Measurements from ENCODE around the gene USP21.
A peak's percentile ranks its signal among the peaks of the same experiment; 100 is the strongest.

- TF ChIP-seq CTCF (IDR thresholded peaks at IDR 0.05) (peak in 1 of 5 experiments; percentile 46), POLR2A (IDR thresholded peaks at IDR 0.05) (peak; percentile 81 to 87)
Observed at GRCh38 chr1:161117759-161118581, 41.3 kb upstream of the USP21 start, which contains the start of the genes NIT1 and PFDN2.
